Mesenchymal stem cell (in vitro differentiated cells and primary cell): Measurements from ENCODE around the gene GALNT7.

Experiments used
- DNase-seq: peaks from one replicate; pipeline ENCODE4 v3.0.0-alpha.2; 2013
- H2AFZ ChIP-seq: one replicate; pipeline ENCODE4 v1.6.1; 2013; ENCODE audit warnings: low read depth, mild to moderate bottlenecking, control low read depth, inconsistent platforms, low read length, moderate library complexity
- H2AK5ac ChIP-seq: 2 replicates; pipeline ENCODE4 v1.6.1; 2013; ENCODE audit warnings: low read length, moderate library complexity, mild to moderate bottlenecking, inconsistent platforms; ENCODE audit not compliant: severe bottlenecking
- H2BK120ac ChIP-seq: one replicate; pipeline ENCODE4 v1.6.1; 2013; ENCODE audit warnings: low read depth, mild to moderate bottlenecking, inconsistent platforms, low read length, moderate library complexity
- H2BK12ac ChIP-seq, 2 experiments: one replicate each; pipeline ENCODE4 v1.6.1; 2013; ENCODE audit warnings: inconsistent platforms in 2 of 2, low read length in 2 of 2, mild to moderate bottlenecking in 2 of 2, moderate library complexity in 2 of 2, control low read depth in 1 of 2
- H2BK15ac ChIP-seq: one replicate; pipeline ENCODE4 v1.6.1; 2013; ENCODE audit warnings: mild to moderate bottlenecking, low read depth, inconsistent platforms; ENCODE audit not compliant: poor library complexity, severe bottlenecking
- H2BK5ac ChIP-seq: 2 replicates; pipeline ENCODE4 v1.6.1; 2013; ENCODE audit warnings: low read depth, mild to moderate bottlenecking, low read length, control low read depth, inconsistent platforms; ENCODE audit not compliant: poor library complexity, severe bottlenecking
- H3K14ac ChIP-seq, 2 experiments: one replicate each; pipeline ENCODE4 v1.6.1; 2013; ENCODE audit warnings: inconsistent platforms in 2 of 2, low read length in 2 of 2, control low read depth in 1 of 2, mild to moderate bottlenecking in 1 of 2, moderate library complexity in 1 of 2
- H3K18ac ChIP-seq, 2 experiments: one replicate each; pipeline ENCODE4 v1.6.1; 2013; ENCODE audit warnings: inconsistent platforms in 2 of 2, low read length in 2 of 2, control low read depth in 1 of 2, low read depth in 1 of 2, mild to moderate bottlenecking in 1 of 2
- H3K23ac ChIP-seq, 2 experiments: one replicate each; pipeline ENCODE4 v1.6.1; 2013; ENCODE audit warnings: inconsistent platforms in 2 of 2, low read length in 2 of 2, mild to moderate bottlenecking in 2 of 2, moderate library complexity in 2 of 2, control low read depth in 1 of 2
- H3K27ac ChIP-seq: 2 replicates; pipeline ENCODE4 v1.5.1; 2013; ENCODE audit warnings: mild to moderate bottlenecking, moderate library complexity, low read length, control low read depth, inconsistent platforms; ENCODE audit not compliant: poor library complexity, severe bottlenecking
- H3K27me3 ChIP-seq, 2 experiments: 2 replicates each; pipeline versions ENCODE4 v1.6.1 to v1.7.0; 2013; ENCODE audit warnings: low read length in 2 of 2, mild to moderate bottlenecking in 2 of 2, moderate library complexity in 2 of 2, control low read depth in 1 of 2, inconsistent platforms in 1 of 2; ENCODE audit not compliant: control insufficient read depth in 1 of 2, insufficient read depth in 1 of 2
- H3K36me3 ChIP-seq, 2 experiments: 2 replicates each; pipeline versions ENCODE4 v1.6.1 to v1.7.0; 2013; ENCODE audit warnings: low read length in 2 of 2, control low read depth in 1 of 2, inconsistent platforms in 1 of 2, low read depth in 1 of 2, mild to moderate bottlenecking in 1 of 2; ENCODE audit not compliant: insufficient read depth in 2 of 2, control insufficient read depth in 1 of 2
- H3K4ac ChIP-seq, 2 experiments: one replicate each; pipeline ENCODE4 v1.6.1; 2013; ENCODE audit warnings: inconsistent platforms in 2 of 2, low read length in 2 of 2, mild to moderate bottlenecking in 2 of 2, moderate library complexity in 2 of 2, control low read depth in 1 of 2, low read depth in 1 of 2
- H3K4me1 ChIP-seq: 2 replicates; pipeline ENCODE4 v1.6.1; 2013; ENCODE audit warnings: low read depth, low read length, control low read depth; ENCODE audit not compliant: control insufficient read depth, insufficient read depth
- H3K4me2 ChIP-seq: 2 replicates; pipeline ENCODE4 v1.6.1; 2013; ENCODE audit warnings: low read length, mild to moderate bottlenecking, inconsistent platforms; ENCODE audit not compliant: poor library complexity, severe bottlenecking
- H3K4me3 ChIP-seq, 2 experiments: 2 replicates each; pipeline versions ENCODE4 v1.5.1 to v1.7.0; 2013; ENCODE audit warnings: low read length in 2 of 2, mild to moderate bottlenecking in 2 of 2, control low read depth in 1 of 2, low read depth in 1 of 2; ENCODE audit not compliant: insufficient read depth in 1 of 2
- H3K79me1 ChIP-seq: replicated peaks from 2 replicates; pipeline ENCODE4 v1.6.1; 2013; ENCODE audit warnings: mild to moderate bottlenecking, control low read depth, low read length, inconsistent platforms; ENCODE audit not compliant: poor library complexity, severe bottlenecking
- H3K9ac ChIP-seq: 2 replicates; pipeline ENCODE4 v1.7.0; 2013; ENCODE audit warnings: mild to moderate bottlenecking, low read length, moderate library complexity
- H3K9me3 ChIP-seq: 2 replicates; pipeline ENCODE4 v1.7.0; 2013; ENCODE audit warnings: mild to moderate bottlenecking, low read length; ENCODE audit not compliant: control insufficient read depth
- H4K8ac ChIP-seq: one replicate; pipeline ENCODE4 v1.6.1; 2013; ENCODE audit warnings: inconsistent platforms, mild to moderate bottlenecking, low read length, moderate library complexity
- H4K91ac ChIP-seq: one replicate; pipeline ENCODE4 v1.6.1; 2013; ENCODE audit warnings: mild to moderate bottlenecking, low read length, inconsistent platforms
- WGBS: methylation state at CpG from one replicate; pipeline ENCODE4 v1.1.7; 2013; ENCODE audit warnings: mixed read lengths; 5-methylcytosine and 5-hydroxymethylcytosine counted together

Gene GALNT7

DNA sequence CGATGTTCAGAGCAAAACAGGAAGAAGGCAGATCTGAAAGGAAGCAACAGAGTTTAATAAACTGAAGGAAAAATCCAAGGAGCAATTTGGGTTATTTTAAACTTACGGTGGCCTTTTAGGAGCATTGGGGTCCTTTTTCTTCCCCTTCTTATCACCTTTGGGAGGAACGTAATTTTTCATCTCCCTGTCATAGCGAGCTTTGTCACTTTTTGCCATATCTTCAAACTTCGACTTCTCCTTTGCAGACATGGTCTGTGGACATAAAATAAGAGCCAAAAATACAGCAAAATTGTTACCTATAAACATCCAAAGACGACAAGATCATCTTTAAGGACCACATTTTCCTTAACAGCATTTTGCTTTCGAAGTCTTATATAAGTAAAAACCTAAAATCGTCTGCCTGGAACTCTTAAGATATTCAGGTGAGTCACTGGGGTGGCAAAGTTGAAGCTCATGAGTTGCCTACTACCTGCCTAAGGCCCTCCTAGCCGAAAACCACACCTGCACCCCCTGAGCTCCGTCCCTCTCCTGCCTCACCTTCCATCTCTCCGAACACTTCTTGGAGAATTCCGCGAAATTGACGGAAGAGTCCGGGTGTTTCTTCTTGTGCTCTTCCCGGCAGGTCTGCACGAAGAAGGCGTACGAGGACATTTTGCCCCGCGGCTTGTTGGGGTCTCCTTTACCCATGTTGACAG lies 164.5 kb downstream of the GALNT7 start:
- H3K14ac ChIP-seq = peak overlapping the region in 1 of 2 experiments; percentile 62
- peak; percentile 28 for DNase-seq
- WGBS = 16% methylated on average over 19 of the region's 21 CpGs
- peak overlapping the region in 1 of 2 experiments; percentile 79 for H3K23ac ChIP-seq
- H3K4ac ChIP-seq = no peak overlapping the region
- H2BK5ac ChIP-seq = no peak overlapping the region
- peak overlapping the region; percentile 86 for H2BK15ac ChIP-seq
- peak overlapping the region; percentile 19 for H2BK120ac ChIP-seq
- no peak overlapping the region for H2AK5ac ChIP-seq
- H3K27ac ChIP-seq = peak overlapping the region; percentile 53
- H3K36me3 ChIP-seq = peaks cover 5 to 41% of the 10 kb centered on the region in 2 experiments
- H3K79me1 ChIP-seq = no peaks in the 10 kb centered on the region
- H3K9me3 ChIP-seq = no peaks in the 10 kb centered on the region
- peak overlapping the region; percentile 95 to 97 for H3K4me3 ChIP-seq
- no peak overlapping the region for H2BK12ac ChIP-seq
- H4K8ac ChIP-seq = no peak overlapping the region
- peak overlapping the region; percentile 100 for H3K9ac ChIP-seq
- peak overlapping the region; percentile 95 for H3K4me2 ChIP-seq
- H2AFZ ChIP-seq = peak overlapping the region; percentile 56
- H3K4me1 ChIP-seq = no peaks in the 10 kb centered on the region
- no peaks in the 10 kb centered on the region for H3K27me3 ChIP-seq
- H4K91ac ChIP-seq = no peak overlapping the region
- H3K18ac ChIP-seq = peak overlapping the region; percentile 11 to 33

DNA sequence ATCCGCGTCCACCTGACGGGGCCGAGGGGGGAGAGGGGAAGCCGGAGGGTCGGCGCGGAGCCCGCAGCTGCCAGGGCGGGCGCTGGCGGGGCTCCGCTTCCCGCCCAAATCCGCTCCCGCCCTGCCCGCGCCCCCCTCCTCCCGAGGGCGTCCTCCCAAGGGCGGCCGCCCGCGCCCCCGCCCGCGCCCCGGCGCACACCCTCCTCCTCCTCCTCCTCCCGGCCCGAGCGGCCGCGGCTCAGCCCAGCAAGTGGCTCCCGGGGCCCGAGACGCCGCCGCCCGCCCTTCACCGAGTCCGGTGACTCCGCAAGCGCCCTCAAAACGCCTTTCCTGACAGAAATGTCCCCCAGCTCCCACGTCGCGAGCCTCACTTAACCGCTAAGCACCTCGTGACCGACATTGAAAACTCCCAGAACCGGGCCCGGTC lies 165.1 kb downstream of the GALNT7 start:
- Histone ChIP-seq H3K4me1 (no peaks in the 10 kb centered on the region), H3K4ac (peak overlapping the region; percentile 81 to 97), H3K23ac (peak overlapping the region; percentile 79 to 99), H4K8ac (peak overlapping the region; percentile 97), H2BK5ac (no peak overlapping the region), H3K27ac (peak overlapping the region; percentile 96), H4K91ac (peak overlapping the region; percentile 84), H2BK12ac (peak overlapping the region in 1 of 2 experiments; percentile 63), H2BK120ac (peak overlapping the region; percentile 87), H3K4me2 (peak overlapping the region; percentile 95), H3K27me3 (no peaks in the 10 kb centered on the region), H2AFZ (peak overlapping the region; percentile 88), H3K9ac (peak overlapping the region; percentile 100), H3K14ac (peak overlapping the region in 1 of 2 experiments; percentile 89), H2BK15ac (peak overlapping the region; percentile 86), H3K36me3 (peaks cover 2 to 37% of the 10 kb centered on the region in 2 experiments), H3K4me3 (peak overlapping the region; percentile 95 to 97), H3K79me1 (no peaks in the 10 kb centered on the region), H2AK5ac (no peak overlapping the region), H3K18ac (peak overlapping the region; percentile 93 to 99), H3K9me3 (no peaks in the 10 kb centered on the region)
- no peak for DNase-seq
- WGBS = 1% methylated on average over 41 of the region's 53 CpGs

DNA sequence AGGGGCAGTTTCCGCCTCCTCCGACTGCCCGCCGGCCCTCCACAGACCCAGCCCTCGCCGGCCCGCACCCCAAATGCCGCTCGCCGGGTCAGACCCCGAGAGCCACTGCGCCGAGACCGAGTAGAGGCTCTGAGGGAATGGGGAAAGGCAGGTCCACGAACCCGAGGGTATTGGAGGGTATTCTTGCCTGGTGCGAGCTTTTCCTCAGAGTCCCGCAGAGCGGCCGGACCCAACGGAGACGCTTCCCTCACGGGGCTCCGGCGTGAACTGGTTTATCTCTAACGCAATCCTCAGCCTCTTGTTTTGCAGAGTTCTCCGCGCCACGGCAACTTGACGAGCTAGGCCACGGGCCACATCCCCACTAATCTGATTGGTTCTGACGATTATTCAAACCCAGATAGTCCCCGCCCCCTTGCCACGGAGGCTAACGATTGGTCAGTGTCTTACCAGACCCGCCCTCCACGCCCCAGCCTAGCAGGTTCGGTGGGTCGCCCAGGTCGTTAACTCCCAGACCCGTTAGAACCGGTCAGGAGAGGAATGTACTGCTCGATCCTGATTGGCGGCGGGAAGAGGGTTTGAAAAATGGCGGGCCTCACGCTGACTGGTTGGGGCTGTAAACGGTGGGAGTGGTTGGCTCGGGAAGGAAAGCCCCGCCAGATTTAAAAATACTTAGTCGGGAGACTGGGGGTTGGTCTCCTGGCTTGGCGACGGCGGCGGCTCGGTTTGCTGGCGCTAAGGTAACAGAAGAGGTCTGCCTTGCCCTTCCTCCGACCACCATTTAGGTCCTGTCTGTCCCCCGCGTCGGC lies 165.7 kb downstream of the GALNT7 start, which contains the start of gene HMGB2:
HMGB2 (minus strand) TSS at position 274 of the 806 bp plus-strand sequence. CDS start 709 bp downstream, outside the sequence.
- peak within 1 kb of the TSS; percentile 84 for H4K91ac ChIP-seq
- under 1% methylated on average over 61 of the region's 61 CpGs for WGBS

More for the DNA sequence above, 165.7 kb downstream of the GALNT7 start, which contains the start of gene HMGB2:
- Histone ChIP-seq H3K14ac (peak within 1 kb of the TSS in 1 of 2 experiments; percentile 89), H3K27ac (peak within 1 kb of the TSS; percentile 96), H3K9ac (peak within 1 kb of the TSS; percentile 100), H3K4me1 (no peaks in the 10 kb centered on the region), H2BK15ac (peak within 1 kb of the TSS; percentile 86), H4K8ac (peak within 1 kb of the TSS; percentile 97), H3K27me3 (no peaks in the 10 kb centered on the region), H2BK120ac (peak within 1 kb of the TSS; percentile 87), H3K23ac (peak within 1 kb of the TSS; percentile 79 to 99), H2BK5ac (peak within 1 kb of the TSS; percentile 92), H2BK12ac (peak within 1 kb of the TSS; percentile 52 to 63), H2AFZ (peak within 1 kb of the TSS; percentile 98), H2AK5ac (no peak within 1 kb of the TSS), H3K4me2 (peak within 1 kb of the TSS; percentile 96), H3K9me3 (no peaks in the 10 kb centered on the region), H3K36me3 (peaks cover 0 to 32% of the 10 kb centered on the region in 2 experiments), H3K18ac (peak within 1 kb of the TSS; percentile 93 to 99), H3K79me1 (no peaks in the 10 kb centered on the region), H3K4ac (peak within 1 kb of the TSS; percentile 81 to 97), H3K4me3 (peak within 1 kb of the TSS; percentile 95 to 97)
- peak; percentile 100 for DNase-seq
